SK-N-SH treated with all-trans-retinoic acid at 6 μM for 48 hours (cell line): ENCODE data around the gene ISLR2.
A peak's percentile ranks its signal among the peaks of the same experiment; 100 is the strongest.

Source experiments
- ATAC-seq: fragments of 200-7000 bp; cut with Tn5 transposase; 3 replicates; pipeline ENCODE4 v1.9.1; 2020; ENCODE audit warnings: mild to moderate bottlenecking, moderate library complexity
- ARNTL ChIP-seq: fragments of 450-650 bp; formaldehyde crosslinking; IDR thresholded peaks from 2 replicates; pipeline ENCODE4 v1.5.0; 2020; ENCODE audit warnings: low read depth, mild to moderate bottlenecking, moderate library complexity, borderline replicate concordance
- BACH2 ChIP-seq: fragments of 250-450 bp; sonication (Bioruptor Pico); IDR thresholded peaks from 2 replicates; pipeline ENCODE4 v1.9.0; 2021; ENCODE audit warnings: mild to moderate bottlenecking, borderline replicate concordance
- CREB5 ChIP-seq: fragments of 250-450 bp; sonication (Bioruptor Pico); IDR thresholded peaks from 2 replicates; pipeline ENCODE4 v1.5.1; 2020; ENCODE audit warnings: low read depth, mild to moderate bottlenecking, moderate library complexity
- CSRNP3 ChIP-seq: fragments of 250-450 bp; sonication (Bioruptor Pico); IDR thresholded peaks from 2 replicates; pipeline ENCODE4 v1.5.1; 2021; ENCODE audit warnings: mild to moderate bottlenecking, moderate library complexity
- ESRRG ChIP-seq: fragments of 250-450 bp; sonication (Bioruptor Pico); IDR thresholded peaks from 2 replicates; pipeline ENCODE4 v1.6.1; 2021; ENCODE audit warnings: mild to moderate bottlenecking
- GLIS3 ChIP-seq: fragments of 250-450 bp; sonication (Bioruptor Pico); IDR thresholded peaks from 2 replicates; pipeline ENCODE4 v1.5.0; 2020; ENCODE audit warnings: mild to moderate bottlenecking, moderate library complexity
- OSR1 ChIP-seq: fragments of 250-450 bp; sonication (Bioruptor Pico); IDR thresholded peaks from 2 replicates; pipeline ENCODE4 v1.8.0; 2022; ENCODE audit warnings: moderate library complexity, mild to moderate bottlenecking, inconsistent platforms
- PPARA ChIP-seq: fragments of 250-450 bp; sonication (Bioruptor Pico); IDR thresholded peaks from 2 replicates; pipeline ENCODE4 v1.5.0; 2020; ENCODE audit warnings: mild to moderate bottlenecking, borderline replicate concordance
- RARB ChIP-seq: fragments of 250-450 bp; sonication (Bioruptor Pico); IDR thresholded peaks from 2 replicates; pipeline ENCODE4 v1.8.0; 2021; ENCODE audit warnings: mild to moderate bottlenecking, moderate library complexity
- SNAI2 ChIP-seq: fragments of 250-450 bp; sonication (Bioruptor Pico); IDR thresholded peaks from 2 replicates; pipeline ENCODE4 v1.5.0; 2020; ENCODE audit warnings: mild to moderate bottlenecking, moderate library complexity
- TCF4 ChIP-seq: fragments of 250-450 bp; sonication (Bioruptor Pico); IDR thresholded peaks from 2 replicates; pipeline ENCODE4 v1.8.0; 2021; ENCODE audit warnings: mild to moderate bottlenecking, moderate library complexity, borderline replicate concordance
- TOX ChIP-seq: fragments of 250-450 bp; sonication (Bioruptor Pico); IDR thresholded peaks from 2 replicates; pipeline ENCODE4 v1.8.0; 2021; ENCODE audit warnings: mild to moderate bottlenecking, moderate library complexity, borderline replicate concordance
- ZFP30 ChIP-seq: fragments of 450-650 bp; formaldehyde crosslinking; IDR thresholded peaks from 2 replicates; pipeline ENCODE4 v1.5.0; 2022; ENCODE audit warnings: mild to moderate bottlenecking, moderate library complexity
- ZNF565 ChIP-seq: fragments of 450-650 bp; formaldehyde crosslinking; conservative IDR thresholded peaks from 2 replicates; pipeline ENCODE4 v1.5.0; 2020; ENCODE audit warnings: low read depth, mild to moderate bottlenecking, moderate library complexity
- ZNF70 ChIP-seq: fragments of 450-650 bp; formaldehyde crosslinking; IDR thresholded peaks from 2 replicates; pipeline ENCODE4 v1.5.0; 2020; ENCODE audit warnings: mild to moderate bottlenecking, moderate library complexity
- ZNF8 ChIP-seq: fragments of 450-650 bp; formaldehyde crosslinking; IDR thresholded peaks from 2 replicates; pipeline ENCODE4 v1.5.0; 2020; ENCODE audit warnings: mild to moderate bottlenecking, moderate library complexity
- TF ChIP-seq, protein P1 (sequence below): fragments of 250-450 bp; sonication (Bioruptor Pico); IDR thresholded peaks from 2 replicates; pipeline ENCODE4 v1.8.0; 2021; ENCODE audit warnings: low read depth, mild to moderate bottlenecking, moderate library complexity, borderline replicate concordance
- TF ChIP-seq, protein P2 (sequence below): fragments of 250-450 bp; sonication (Bioruptor Pico); IDR thresholded peaks from 2 replicates; pipeline ENCODE4 v1.5.0; 2020; ENCODE audit warnings: mild to moderate bottlenecking, moderate library complexity

The ISLR2 gene

GRCh38 chr15:74136540-74136813, 6.1 kb downstream of the ISLR2 start:
- TF ChIP-seq CREB5 (CRISPR knock-in tag): no peak
- TF ChIP-seq GLIS3 (CRISPR knock-in tag): no peak
- no peak for TF ChIP-seq TOX (CRISPR knock-in tag)
- no peak for TF ChIP-seq TCF4 (CRISPR knock-in tag)
- TF ChIP-seq PPARA (CRISPR knock-in tag): no peak
- ATAC-seq: peak; percentile 2; the same call in 2 of the 3 replicates

- ATAC-seq: no peak
- no peak for TF ChIP-seq ZFP30 (CRISPR knock-in tag)
- no peak for TF ChIP-seq CREB5 (CRISPR knock-in tag)
- no peak for TF ChIP-seq PPARA (CRISPR knock-in tag)
- no peak for TF ChIP-seq GLIS3 (CRISPR knock-in tag)
- no peak for TF ChIP-seq ZNF565 (CRISPR knock-in tag)
- TF ChIP-seq SNAI2 (CRISPR knock-in tag): no peak
- TF ChIP-seq BACH2 (CRISPR knock-in tag): no peak
- TF ChIP-seq OSR1 (CRISPR knock-in tag): no peak
- no peak for TF ChIP-seq ESRRG (CRISPR knock-in tag)
- no peak for TF ChIP-seq ZNF8 (CRISPR knock-in tag)
- TF ChIP-seq ARNTL (CRISPR knock-in tag): no peak
- TF ChIP-seq ZNF70 (CRISPR knock-in tag): no peak
- TF ChIP-seq, all 23 proteins: peak for 0
These were observed 6.6 kb downstream of the ISLR2 start for GRCh38 chr15:74136814-74137536.

DNA sequence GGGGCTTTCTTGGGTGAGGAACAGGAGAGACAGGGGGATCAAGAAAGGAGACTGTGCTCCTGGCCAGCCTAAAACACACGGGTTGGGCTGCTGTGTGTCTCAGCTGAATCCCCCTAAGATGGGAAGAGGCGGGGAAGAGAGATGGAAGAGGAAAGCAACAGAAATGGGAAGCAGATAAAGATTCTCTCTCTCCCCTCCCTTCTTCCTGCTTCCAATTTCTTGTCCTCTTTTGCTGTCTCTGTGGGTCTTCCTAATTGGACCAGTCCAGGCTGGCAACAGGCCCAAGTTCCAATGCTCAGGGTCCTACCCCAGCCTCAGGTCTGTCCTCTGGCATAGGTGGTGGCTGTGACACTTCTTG, 7.1 kb downstream of the ISLR2 start:
- TF ChIP-seq PPARA (CRISPR knock-in tag) (no peak), BACH2 (CRISPR knock-in tag) (no peak), RARB (CRISPR knock-in tag) (no peak), ESRRG (CRISPR knock-in tag) (no peak), CSRNP3 (CRISPR knock-in tag) (no peak)
- TF ChIP-seq, protein P1, sequence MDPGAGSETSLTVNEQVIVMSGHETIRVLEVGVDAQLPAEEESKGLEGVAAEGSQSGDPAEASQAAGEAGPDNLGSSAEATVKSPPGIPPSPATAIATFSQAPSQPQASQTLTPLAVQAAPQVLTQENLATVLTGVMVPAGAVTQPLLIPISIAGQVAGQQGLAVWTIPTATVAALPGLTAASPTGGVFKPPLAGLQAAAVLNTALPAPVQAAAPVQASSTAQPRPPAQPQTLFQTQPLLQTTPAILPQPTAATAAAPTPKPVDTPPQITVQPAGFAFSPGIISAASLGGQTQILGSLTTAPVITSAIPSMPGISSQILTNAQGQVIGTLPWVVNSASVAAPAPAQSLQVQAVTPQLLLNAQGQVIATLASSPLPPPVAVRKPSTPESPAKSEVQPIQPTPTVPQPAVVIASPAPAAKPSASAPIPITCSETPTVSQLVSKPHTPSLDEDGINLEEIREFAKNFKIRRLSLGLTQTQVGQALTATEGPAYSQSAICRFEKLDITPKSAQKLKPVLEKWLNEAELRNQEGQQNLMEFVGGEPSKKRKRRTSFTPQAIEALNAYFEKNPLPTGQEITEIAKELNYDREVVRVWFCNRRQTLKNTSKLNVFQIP: no peak
- TF ChIP-seq, all 23 proteins: peak for 0

DNA sequence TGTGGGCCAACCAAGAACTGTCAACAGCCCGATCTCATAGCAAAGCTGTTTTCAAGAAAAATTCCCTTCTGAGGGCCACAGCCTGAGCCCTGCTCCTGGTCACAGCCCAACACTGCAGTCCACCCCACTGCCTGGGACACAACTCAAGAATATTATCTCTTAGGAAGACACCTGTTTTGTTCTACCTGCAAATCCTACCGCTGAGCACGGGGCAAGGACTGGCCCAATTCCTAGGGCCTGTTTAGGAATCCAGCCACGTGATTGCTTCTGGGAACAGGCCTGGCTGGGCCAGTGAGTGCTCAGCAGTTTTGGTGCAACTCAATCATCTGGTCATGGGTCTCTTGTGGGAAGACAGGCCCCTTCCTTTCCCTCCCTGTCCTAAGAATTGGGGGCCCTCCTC, 8.3 kb downstream of the ISLR2 start:
- no peak for ATAC-seq
- TF ChIP-seq GLIS3 (CRISPR knock-in tag) (no peak), CREB5 (CRISPR knock-in tag) (no peak), OSR1 (CRISPR knock-in tag) (no peak)

More for the DNA sequence above, 7.1 kb downstream of the ISLR2 start:
- ATAC-seq: no peak

DNA sequence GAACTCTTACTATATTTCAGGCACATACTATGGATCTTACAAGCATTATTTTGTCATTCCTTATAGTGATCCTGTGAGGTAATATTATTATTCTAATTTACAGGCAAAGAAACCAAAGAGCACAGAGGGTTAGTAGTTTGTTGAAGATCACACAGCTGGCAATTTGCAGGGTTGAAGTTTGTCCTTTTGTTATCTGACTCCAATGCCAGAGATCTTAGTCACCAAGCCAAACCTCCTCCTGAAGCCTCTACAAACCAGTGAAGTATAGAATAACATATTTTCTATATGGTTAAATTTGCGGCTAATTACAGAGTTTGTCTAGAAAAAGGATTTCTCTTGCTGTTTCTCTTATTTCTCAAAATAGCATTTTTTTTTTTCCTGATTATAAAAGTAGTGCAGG, 11.2 kb downstream of the ISLR2 start:
- ATAC-seq: no peak
- no peak for TF ChIP-seq RARB (CRISPR knock-in tag)
- no peak for TF ChIP-seq CREB5 (CRISPR knock-in tag)
- no peak for TF ChIP-seq BACH2 (CRISPR knock-in tag)
- TF ChIP-seq, protein P2, sequence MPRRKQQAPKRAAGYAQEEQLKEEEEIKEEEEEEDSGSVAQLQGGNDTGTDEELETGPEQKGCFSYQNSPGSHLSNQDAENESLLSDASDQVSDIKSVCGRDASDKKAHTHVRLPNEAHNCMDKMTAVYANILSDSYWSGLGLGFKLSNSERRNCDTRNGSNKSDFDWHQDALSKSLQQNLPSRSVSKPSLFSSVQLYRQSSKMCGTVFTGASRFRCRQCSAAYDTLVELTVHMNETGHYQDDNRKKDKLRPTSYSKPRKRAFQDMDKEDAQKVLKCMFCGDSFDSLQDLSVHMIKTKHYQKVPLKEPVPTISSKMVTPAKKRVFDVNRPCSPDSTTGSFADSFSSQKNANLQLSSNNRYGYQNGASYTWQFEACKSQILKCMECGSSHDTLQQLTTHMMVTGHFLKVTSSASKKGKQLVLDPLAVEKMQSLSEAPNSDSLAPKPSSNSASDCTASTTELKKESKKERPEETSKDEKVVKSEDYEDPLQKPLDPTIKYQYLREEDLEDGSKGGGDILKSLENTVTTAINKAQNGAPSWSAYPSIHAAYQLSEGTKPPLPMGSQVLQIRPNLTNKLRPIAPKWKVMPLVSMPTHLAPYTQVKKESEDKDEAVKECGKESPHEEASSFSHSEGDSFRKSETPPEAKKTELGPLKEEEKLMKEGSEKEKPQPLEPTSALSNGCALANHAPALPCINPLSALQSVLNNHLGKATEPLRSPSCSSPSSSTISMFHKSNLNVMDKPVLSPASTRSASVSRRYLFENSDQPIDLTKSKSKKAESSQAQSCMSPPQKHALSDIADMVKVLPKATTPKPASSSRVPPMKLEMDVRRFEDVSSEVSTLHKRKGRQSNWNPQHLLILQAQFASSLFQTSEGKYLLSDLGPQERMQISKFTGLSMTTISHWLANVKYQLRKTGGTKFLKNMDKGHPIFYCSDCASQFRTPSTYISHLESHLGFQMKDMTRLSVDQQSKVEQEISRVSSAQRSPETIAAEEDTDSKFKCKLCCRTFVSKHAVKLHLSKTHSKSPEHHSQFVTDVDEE (CRISPR knock-in tag): no peak
- TF ChIP-seq OSR1 (CRISPR knock-in tag): no peak
- TF ChIP-seq ZFP30 (CRISPR knock-in tag): no peak
- TF ChIP-seq GLIS3 (CRISPR knock-in tag): no peak
- no peak for TF ChIP-seq ARNTL (CRISPR knock-in tag)
- no peak for TF ChIP-seq ZNF8 (CRISPR knock-in tag)
- TF ChIP-seq TOX (CRISPR knock-in tag): no peak
